Tibial nerve (tissue), 4 donors: ENCODE data around the gene ZNF18.

Experiments used
- EP300 ChIP-seq, 2 donors: sonication (generic); formaldehyde crosslinking; IDR thresholded peaks; one replicate each; pipeline ENCODE4 v1.6.1; 2017; ENCODE audit warnings: antibody characterized with exemption in 2 of 2, mild to moderate bottlenecking in 1 of 2
- POLR2A ChIP-seq, 2 donors: fragments of 450-650 bp; IDR thresholded peaks; one replicate each; pipeline ENCODE4 v1.6.1; 2017; ENCODE audit warnings: antibody characterized with exemption in 2 of 2, mild to moderate bottlenecking in 2 of 2, moderate library complexity in 2 of 2
- TF ChIP-seq, protein P1 (sequence below), 5 experiments: fragments of 200-600 bp in 3 of 5; fragments of 450-650 bp in 2 of 5; sonication (generic) in 3 of 5; IDR thresholded peaks; one replicate each; pipeline ENCODE4 v1.5.1; 2016 to 2019; ENCODE audit warnings: antibody characterized with exemption in 5 of 5, mild to moderate bottlenecking in 3 of 5, moderate library complexity in 2 of 5

DNA sequence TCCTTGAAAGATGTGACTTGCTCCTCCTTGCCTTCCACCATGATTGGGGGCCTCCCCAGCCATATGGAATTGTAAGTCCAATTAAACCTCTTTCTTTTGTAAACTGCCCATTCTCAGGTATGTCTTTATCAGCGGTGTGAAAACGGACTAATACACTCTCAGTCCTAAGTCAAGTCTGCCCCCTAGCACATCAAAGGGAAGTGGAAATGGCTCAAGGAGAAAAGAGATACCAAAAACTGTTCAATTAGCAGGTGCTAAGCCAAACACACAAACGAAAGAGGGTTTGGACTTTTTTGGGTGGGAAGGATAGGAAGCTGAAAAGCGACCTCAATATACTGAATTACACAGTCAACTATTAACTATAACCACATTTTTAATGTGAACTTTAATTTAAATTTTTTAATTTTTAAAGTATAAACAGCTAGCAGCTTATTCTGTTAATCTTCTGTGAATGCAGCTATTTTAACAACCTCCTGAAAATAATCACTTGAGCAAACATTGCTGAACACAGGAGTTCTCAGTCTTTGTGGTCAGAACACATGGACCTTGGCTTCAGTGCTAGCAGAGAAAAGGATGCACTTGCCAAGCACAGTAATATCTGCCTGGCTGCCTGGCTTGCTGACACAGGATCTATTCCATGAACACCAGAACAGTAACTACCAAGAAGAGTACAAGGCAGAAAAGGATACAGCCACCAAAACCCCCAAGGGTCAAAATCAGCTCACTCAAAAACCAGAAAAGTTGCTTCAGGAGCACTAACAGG, 10.9 kb downstream of the ZNF18 start:
- TF ChIP-seq, protein P1, sequence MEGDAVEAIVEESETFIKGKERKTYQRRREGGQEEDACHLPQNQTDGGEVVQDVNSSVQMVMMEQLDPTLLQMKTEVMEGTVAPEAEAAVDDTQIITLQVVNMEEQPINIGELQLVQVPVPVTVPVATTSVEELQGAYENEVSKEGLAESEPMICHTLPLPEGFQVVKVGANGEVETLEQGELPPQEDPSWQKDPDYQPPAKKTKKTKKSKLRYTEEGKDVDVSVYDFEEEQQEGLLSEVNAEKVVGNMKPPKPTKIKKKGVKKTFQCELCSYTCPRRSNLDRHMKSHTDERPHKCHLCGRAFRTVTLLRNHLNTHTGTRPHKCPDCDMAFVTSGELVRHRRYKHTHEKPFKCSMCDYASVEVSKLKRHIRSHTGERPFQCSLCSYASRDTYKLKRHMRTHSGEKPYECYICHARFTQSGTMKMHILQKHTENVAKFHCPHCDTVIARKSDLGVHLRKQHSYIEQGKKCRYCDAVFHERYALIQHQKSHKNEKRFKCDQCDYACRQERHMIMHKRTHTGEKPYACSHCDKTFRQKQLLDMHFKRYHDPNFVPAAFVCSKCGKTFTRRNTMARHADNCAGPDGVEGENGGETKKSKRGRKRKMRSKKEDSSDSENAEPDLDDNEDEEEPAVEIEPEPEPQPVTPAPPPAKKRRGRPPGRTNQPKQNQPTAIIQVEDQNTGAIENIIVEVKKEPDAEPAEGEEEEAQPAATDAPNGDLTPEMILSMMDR (IDR thresholded peaks at IDR 0.05), result no peak
- TF ChIP-seq POLR2A (IDR thresholded peaks at IDR 0.05) (no peak), EP300 (IDR thresholded peaks at IDR 0.05) (no peak)
